ENCODE results near the gene NAA60. TPM values are rescaled to one million over a fixed set of nuclear protein-coding genes. Genes with fewer than 3 reads are reported as not detected.
"Not testable (repeated sequence)": the region's sequence is repeated elsewhere in the genome, so short reads cannot be mapped to it uniquely, and the experiment has no call there.

NAA60 gene
- polyA plus RNA-seq, 3 donors: 68.5 to 72.4 (median 70.9) TPM

DNA sequence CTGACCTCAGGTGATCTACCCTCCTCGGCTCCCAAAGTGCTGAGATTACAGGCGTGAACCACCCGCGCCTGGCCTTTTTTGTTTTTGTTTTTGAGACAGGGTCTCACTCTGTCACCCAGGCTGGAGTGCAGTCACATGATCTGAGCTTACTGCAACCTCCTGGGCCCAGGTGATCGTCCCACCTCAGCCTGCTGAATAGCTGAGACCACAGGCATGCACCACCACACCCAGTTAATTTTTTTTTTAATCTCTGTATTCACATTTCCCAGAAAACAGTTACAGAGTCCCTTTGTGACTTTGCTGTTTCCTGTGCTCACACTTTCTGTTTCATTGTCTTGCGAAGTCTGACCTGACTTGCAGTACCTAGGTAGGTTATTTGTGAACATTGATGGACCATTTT is 60.0 kb downstream of the NAA60 start:
- DNase-seq (ENCODE audit: low read depth in 3 of 3, low spot score in 2 of 3): no peak

DNA sequence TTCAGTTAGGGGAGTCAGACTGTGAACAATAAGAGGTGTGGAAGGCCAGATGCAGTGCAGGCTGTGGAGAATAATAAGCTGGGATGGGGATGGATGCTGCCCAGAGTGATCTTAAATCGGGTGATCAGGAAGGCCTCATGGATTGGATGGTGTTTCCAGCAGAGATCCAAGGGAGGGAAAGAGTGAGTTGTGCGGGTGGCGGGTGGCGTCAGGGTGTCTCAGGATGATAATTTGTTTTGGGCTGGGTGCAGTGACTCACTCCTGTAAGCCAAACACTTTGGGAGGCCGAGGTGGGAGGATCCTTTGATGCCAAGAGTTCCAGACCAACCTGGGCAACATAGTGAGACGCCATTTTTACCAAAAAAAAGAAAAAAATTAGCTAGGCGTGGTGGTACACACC is 65.3 kb downstream of the NAA60 start:
- no peak for DNase-seq (ENCODE audit: low read depth in 3 of 3, low spot score in 2 of 3)

DNA sequence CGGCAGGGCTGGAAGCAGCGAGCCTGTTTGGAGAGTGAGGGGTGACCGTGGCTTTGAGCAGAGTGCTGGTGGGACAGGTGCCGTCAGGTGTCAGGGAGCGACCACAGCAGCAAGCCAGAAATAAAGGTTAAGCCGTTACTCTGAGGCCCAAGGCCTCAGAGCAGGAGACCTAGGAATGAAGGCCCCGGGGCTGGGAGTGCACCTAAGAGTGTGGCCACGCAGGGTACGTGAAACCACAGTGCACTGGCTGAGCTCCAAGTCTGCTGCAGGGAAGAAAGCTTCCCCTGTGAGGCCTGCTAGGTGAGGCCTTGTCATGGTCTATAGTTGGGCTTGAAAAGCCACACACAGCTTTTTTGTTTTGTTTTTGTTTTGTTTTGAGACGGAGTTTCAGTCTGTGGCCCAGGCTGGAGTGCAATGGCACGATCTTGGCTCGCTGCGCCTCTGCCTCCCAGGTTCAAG is 66.0 kb downstream of the NAA60 start:
- DNase-seq (ENCODE audit: low read depth in 3 of 3, low spot score in 2 of 3): no peak

DNA sequence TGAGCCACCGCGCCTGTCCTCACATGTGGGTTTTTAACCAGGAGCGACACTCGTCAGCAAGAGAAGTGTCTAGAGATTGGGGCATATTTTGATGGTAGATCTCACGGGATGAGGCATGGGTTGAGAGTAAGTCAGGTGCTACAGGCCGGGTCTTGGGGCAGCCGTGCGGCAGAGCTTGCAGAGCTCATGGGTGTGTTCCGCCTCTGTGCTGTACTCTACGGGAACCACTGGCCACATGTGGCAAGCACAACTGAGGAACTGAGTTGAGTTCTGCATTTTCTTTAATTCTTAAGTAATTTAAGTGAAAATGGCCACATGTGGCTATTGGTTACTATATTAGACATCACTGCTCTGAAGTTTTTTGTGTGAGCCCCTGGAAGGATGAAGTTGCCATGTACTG is 66.9 kb downstream of the NAA60 start:
- no peak for DNase-seq (ENCODE audit: low read depth in 3 of 3, low spot score in 2 of 3)

DNA sequence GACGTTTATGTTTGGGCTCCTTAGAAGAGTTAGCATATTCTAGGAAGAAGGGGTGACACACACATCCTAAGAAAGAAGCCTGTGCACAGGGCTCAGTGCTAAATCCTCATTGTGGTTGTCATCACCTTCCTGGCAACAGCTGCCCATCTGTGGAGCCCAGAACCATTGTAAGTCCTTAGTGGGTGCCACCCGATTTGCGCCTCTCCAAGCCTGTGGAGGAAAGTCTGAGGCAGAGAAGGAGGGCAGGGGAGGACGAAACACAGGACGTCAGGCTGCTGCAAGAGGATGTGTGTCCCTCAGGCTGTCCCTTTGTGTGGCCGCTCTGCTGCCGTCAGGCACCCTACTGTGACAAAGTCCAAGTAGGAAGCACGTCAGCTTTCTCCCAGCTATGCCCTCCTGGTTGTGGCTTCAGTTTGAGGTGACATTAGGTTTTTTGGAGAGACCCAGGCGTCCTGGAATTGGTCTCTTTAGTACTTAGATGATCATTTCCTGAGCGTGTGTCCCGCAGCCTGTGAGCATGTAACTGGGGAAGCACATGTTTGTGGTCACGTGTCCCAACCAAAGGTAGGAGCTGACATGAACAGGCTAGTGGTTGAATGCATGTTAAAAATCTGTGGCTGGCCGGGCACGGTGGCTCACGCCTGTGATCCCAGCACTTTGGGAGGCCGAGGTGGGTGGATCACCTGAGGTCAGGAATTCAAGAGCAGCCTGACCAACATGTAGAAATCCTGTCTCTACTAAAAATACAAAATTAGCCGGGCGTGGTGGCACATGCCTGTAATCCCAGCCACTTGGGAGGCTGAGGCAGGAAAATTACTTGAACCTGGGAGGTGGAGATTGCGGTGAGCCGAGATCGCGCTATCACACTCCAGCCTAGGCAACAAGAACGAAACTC is 68.1 kb downstream of the NAA60 start:
- DNase-seq (ENCODE audit: low read depth in 3 of 3, low spot score in 2 of 3): no peak

DNA sequence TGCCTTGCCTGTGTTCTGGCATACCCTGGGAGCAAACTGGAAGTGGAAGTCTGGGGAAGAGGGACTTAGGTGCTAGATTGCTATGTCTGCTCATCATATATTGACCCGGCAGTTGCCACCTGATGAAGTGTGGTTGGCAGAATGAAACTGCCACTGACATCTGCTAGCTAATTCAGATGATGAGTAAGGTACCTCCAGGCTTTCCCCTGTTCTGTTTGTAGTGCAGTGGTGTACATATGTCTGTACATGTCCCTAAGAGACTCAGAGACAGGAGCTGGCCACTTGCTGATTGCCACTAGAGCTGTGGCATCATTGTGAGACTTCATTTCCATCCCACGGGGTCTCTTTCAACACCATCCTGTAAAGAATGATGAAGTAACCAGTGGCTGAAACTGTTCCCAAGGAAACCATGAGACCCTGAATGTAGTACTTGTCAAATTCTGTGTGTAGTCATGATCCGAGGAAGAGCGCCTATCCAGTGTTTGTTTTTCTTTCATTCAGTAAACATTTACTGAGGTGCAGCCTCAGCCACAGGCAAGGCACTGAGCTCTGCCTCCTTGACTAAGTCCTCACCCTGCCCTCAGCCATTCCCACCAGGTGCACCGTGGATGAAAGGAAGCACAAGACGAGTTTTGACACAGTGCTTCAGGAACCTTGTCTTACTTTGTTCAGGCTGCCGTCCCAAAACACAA is 70.6 kb downstream of the NAA60 start:
- DNase-seq (ENCODE audit: low read depth in 3 of 3, low spot score in 2 of 3): no peak

DNA sequence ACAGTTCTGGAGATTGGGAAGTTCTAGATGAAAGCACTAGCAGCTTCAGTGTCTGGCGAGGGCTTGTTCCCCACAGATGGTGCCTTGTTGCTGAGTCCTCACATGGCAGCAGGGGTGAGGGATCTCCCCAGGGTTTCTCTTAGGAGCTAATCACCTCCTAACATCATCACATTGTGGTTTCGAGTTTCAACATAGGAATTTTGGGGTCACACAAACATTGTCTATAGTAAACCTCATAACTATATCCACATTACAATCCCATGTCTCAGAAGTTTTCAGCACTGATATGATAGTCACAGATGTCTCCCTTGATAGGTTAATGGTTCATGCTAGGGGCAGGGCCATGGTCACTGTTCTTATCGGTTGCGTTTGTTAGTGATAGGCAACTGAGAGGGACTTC is 71.1 kb downstream of the NAA60 start:
- DNase-seq (ENCODE audit: low read depth in 3 of 3, low spot score in 2 of 3): no peak

DNA sequence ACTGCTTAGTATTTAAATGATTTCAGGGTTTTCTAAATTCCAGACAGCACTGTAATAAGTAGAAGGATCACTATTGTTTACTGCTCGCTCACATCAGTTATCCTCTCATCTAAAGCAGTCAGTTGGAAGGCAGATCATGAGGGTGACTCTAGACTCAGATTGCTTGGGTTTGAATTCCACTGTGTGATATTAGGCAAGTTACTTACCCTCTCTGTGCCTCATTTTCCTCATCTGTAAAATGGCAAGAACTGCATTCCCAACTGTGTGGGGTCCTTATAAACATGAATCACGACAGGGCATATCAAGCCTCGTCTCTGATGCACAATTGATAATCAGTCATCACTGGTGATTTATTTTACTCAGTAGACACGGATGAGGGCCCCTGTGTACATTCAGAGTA is 72.4 kb downstream of the NAA60 start:
- no peak for DNase-seq (ENCODE audit: low read depth in 3 of 3, low spot score in 2 of 3)

DNA sequence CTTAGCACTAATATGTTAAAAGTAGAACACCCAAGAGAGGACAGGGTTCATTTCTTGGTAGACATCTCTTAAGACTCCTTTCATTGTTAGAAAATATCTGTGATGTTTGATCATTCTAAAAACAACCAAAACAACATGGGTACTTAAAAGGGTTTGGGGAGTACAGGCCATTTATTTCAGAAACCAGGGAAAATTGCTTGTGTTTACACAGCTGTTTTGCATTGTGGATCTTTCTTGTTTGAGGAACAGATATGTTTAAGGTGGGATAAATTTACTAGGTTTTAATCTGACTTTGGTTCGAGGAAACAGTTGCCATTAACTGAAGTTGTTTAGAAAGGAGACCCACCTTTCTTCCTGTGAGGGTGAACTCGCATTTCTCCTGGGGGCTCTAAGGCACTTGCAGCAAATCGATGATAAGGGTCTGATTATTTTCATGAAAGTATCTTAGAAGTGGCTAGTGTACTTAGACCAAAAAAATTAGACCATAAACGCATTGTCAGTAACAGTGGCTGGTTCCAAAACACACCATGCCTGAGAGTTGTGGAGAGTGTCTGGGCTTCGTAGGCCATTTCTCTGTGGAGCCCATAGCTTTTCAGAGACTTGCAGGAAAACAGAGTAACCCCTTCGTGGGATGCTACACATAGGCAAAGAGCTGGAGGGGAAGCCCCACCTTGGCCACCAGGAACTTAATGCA is 75.0 kb downstream of the NAA60 start:
- no peak for DNase-seq (ENCODE audit: low read depth in 3 of 3, low spot score in 2 of 3)

DNA sequence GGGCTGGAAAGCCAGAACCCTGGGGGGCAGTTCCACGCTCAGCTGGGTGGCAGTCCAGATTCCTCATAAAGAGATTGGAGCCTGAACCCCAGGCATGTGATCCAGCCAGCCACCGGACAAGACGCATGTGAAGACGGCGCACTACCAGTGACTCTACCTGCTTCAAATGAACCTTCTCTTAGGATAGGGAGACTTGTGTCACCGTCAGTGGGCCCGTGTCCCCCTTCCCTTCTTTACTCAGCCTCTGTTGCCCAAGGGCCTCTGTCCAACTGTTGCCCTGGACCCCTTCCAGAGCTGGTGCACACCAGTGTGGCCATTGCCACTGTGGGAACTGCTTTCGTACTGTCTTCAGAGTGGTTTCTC is 75.5 kb downstream of the NAA60 start:
- no peak for DNase-seq (ENCODE audit: low read depth in 3 of 3, low spot score in 2 of 3)

DNA sequence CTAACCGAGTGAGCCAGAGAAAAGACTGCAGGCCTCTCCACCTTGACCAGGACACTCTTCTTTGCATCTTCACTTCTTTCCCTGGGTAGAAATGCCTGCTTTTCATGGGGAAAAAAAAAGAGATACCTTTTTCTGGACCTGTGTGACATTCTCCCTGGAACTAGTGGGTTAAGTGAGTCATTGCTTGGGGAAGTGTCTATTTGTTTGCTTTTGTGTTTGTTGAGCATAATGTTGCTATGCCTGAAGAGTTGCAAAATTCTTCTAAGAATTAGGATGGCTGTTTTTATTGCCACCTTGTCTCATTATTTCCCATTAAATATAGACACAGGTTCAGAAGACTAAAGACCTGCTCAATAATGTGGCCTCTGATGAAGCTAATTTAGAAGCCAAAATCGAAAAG is 76.1 kb downstream of the NAA60 start:
- DNase-seq (ENCODE audit: low read depth in 3 of 3, low spot score in 2 of 3): no peak

DNA sequence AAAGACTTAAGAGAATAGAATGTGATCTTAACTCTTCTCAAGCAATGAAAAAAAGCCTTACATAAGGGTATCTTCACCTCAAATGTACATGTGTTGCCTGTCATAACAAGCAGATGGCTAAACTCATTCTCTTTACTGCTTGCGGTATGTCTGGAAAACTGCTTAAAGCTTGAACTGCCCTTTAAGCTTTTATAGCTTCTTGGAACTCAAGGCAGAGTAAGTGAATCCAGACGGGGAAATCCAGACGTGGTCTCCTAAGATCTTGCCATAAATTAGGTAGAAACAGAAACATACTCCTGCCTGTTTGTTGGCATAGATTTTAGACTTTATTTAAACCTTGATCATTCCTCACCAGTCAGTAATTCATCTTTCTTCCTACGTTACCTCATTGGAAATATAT is 76.9 kb downstream of the NAA60 start:
- peak; percentile 56 to 72 (median 69) for DNase-seq (ENCODE audit: low read depth in 3 of 3, low spot score in 2 of 3)

DNA sequence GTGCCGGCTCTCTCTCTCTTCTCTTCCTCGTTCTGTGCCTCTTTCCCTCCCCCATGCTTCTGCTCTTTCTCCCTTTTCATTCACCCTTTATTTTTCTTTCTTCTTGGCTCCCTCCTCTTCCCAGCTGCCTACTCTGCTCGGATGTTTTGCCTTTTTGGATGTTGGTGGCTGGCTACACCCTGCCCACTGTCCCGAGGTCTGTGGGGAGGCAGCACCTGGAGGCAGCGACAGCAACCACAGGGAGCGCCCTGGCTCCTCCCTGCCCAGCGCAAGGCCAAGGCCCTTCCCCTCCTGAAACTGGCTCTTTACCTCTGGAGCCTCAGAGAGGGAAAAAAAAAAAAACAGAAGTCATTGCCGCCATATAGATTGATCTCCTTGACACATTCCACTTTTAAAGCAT is 77.4 kb downstream of the NAA60 start:
- DNase-seq (ENCODE audit: low read depth in 3 of 3, low spot score in 2 of 3): no peak

DNA sequence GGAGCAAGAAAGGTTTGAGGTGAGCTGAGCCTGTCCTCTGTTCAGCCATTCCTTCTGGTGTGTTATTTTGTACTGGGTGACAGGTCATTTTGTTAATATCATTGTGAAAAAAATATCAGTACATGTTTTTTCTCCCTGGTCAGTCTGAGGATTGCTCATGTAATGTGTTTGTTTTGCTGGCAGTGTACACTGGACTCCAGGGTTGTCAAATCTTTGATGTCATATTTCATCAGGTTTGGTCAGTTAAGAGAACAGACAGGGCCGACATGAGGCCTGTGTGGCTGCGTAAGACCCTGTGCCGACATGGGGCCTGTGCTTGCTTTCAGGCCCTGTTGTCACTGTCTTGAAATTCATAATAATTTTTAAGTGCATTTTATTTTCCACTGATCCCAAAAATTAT is 79.8 kb downstream of the NAA60 start:
- no peak for DNase-seq (ENCODE audit: low read depth in 3 of 3, low spot score in 2 of 3)

DNA sequence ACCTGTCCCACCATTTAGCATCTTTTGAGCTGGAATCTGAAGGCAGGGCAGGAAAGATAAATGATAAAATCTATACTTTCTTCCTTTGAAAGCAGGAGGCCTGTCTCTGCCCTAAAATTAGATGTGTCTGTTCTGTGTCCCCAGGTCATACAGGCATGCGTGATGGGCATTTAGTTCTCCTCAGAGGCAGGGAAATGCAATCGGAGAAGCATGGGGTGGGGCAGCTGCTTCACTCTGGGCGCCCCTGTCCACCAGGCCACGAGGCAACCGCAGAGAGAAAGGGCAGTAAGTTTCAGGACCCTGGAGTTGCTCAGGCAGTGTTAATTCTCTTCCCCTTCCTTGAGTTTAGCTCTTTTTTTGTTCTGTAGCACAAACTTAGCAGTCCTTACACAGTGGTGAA is 82.5 kb downstream of the NAA60 start:
- no peak for DNase-seq (ENCODE audit: low read depth in 3 of 3, low spot score in 2 of 3)

DNA sequence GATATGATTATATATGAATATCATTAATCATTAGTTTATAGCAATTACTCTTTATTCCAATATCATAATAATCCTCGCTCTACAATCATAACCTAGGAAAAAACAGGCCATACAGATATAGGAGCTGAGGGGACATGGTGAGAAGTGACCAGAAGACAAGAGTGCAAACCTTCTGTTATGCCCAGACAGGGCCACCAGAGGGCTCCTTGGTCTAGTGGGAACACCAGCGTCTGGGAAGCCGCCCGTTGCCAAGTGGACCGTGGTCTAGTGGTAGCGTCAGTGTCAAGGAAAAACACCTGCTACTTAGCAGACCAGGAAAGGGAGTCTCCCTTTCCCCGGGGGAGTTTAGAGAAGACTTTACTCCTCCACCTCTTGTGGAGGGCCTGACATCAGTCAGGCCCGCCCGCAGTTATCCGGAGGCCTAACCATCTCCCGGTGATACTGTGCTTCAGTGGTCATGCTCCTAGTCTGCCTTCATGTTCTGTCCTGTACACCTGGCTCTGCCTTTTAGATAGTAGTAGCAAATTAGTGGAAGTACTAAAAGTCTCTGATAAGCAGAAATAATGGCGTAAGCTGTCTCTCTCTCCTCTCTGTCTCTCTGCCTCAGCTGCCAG is 83.8 kb downstream of the NAA60 start:
- not testable (repeated sequence) for DNase-seq (ENCODE audit: low read depth in 3 of 3, low spot score in 2 of 3)

DNA sequence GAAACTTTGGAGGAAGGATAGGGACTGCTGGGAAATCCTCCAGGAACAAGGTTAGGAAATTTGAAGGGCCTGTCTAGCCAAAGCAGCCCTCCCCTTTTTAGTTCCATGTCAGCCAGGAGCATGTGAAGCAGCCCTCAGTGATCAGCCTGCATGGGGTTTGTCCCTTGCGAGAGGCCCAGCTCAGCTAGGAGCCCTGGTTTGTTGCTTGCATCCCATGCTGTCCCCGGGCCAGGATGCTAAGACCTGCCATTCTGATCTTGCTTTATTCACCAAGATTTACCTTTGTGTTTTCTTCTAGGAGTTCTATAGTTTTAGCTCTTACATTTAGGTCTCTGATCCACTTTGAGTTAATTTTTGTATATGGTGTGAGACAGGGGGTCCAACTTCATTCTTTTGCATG is 84.9 kb downstream of the NAA60 start:
- DNase-seq (ENCODE audit: low read depth in 3 of 3, low spot score in 2 of 3): no peak

DNA sequence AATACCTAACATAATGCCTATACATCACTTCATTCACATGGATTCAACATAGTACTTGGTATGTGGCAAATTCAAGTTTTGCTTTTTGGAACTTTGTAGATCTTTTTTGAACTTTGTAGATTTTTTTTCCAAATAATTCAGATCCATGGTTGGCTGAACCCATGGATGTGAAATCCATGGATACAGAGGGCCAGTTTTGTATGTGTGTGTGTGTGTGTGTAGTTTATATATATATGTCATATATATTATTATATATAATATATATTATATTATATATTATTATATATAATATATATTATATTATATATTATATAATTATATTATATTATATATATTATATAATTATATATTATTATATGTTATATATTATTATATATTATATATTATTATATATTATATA is 85.7 kb downstream of the NAA60 start:
- no peak for DNase-seq (ENCODE audit: low read depth in 3 of 3, low spot score in 2 of 3)

DNA sequence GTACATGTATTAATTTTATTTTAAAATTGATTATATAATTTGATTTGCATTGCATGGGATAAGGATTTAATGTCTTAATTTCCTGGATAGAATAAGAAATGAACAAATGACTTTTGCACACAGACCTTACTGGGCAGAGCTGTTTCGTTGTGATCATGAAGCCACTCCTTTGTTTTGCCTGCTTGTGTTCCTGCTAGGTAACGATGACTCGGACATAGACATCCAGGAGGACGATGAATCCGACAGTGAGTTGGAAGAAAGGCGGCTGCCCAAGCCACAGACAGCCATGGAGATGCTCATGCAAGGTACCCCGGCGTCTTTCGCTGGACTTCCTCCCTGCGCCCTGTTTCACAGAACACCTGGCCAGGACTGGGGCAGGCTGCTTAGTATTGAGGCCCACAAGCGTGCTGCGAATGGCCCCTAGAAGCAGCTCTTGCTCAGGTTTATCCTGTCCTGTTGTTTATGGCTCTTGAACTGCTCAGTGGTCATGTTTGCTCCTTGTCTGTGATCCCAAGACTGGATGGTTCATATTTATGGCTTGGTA is 87.0 kb downstream of the NAA60 start:
- no peak for DNase-seq (ENCODE audit: low read depth in 3 of 3, low spot score in 2 of 3)

DNA sequence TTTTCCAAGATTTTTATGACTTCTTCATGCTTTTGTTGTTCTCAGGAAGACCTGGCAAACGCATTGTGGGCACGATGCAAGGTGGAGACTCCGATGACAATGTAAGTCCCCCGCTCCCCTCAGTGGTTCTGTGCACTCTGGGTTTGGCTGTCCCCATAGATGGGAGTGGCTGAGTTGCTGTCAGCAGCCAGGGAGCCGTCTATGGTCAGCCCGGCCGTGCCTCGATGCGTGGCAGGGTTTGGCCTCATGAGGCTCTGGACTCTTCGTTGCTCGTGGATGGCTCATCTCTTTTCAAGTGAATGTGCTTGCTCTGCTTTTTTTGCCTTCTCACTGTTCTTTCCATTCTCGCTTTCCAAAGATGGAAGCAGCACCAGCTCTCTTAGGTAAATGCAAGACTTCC is 89.3 kb downstream of the NAA60 start:
- no peak for DNase-seq (ENCODE audit: low read depth in 3 of 3, low spot score in 2 of 3)

DNA sequence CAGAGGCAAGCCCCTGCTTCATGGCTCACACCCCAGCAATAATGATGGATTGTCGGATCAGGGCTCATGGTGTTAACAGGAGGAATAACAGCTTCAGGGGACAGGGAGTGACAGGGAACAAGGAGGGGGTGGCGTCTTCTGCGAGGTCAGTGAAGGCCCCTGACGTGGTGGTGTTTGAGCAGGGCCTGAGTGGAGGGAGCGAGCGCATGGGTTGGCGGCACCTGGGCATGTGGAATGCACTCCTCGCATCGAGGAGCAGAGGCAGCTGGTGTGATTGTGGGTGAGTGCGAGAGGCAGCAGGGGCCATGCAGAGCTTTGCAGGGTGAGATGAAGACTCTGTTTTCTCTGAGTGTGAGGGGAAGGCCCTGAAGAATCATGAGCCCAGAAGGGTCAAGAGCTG is 90.6 kb downstream of the NAA60 start:
- DNase-seq (ENCODE audit: low read depth in 3 of 3, low spot score in 2 of 3): no peak
